CD4-positive, alpha-beta T cell treated with Interleukin-10 for 1 hour (primary cell): ENCODE measurements around the gene RPL3.
A peak's percentile ranks its signal among the peaks of the same experiment; 100 is the strongest.
"Not testable (repeated sequence)": the region's sequence is repeated elsewhere in the genome, so short reads cannot be mapped to it uniquely, and the experiment has no call there.

Source experiments
- DNase-seq: peaks from one replicate; pipeline ENCODE4 v3.0.0-alpha.2; 2020

RPL3 gene

DNA sequence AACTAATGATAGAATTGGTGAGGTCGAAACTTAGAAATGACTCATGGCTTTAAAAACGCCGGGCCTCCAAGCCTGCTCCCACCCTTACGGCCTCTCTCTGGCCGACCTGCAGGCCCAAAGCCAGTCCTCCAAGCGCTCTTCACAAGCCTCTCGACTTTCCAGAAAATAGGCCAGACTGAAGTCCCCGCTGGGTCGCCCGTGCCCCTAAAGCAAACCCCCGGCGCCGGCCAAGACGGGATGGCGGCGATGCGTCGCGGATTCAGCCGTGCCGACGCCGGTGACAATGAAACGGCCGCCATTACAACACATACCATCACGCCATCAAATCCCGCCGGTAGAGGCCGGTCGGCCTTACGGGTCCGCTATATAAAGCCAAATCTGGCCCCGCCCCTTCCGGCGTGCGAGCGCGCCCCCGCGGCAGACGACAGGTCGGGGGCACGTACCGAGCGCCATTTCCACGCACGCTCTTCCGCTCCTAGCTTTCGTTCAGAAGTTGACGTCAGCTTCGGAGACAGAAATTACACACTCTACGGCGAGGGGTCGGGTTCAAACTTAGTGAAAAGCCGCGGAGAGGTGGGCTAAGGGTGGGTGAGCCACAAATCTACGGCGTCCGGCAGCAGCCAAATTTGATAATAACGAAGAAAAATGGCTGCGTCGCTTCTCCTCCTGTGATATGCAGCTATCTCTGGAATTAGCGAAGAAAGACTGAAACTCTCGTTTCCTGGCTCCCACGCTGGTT, at the start of gene RPL3:
RPL3 (minus strand) TSS at position 340 of the 739 bp plus-strand sequence; CDS start at position 314, 26 bp downstream.
- peak; percentile 98 for DNase-seq

DNA sequence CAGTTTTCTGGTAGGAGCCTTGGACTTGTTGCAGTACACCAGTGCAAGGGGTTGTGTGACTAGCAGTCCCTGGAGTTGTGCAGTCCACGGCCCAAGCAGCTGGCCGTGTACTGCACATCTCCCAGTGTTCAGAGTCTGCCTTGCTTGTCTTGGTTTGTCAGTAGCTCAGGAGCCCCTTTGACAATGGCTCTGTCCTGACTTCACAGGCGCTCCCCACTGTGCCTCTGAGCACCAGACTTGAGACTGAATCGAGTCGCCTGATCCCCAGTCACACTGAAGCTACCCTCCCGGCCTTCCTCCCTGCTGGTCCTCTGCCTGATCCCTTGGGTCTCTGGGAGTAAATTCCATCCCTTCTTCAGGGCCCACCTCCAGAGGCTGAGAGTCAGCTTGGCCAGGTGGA, 49.8 kb upstream of the RPL3 start:
- DNase-seq = no peak

GRCh38 chr22:39368461-39368911, 49.1 kb upstream of the RPL3 start:
- no peak for DNase-seq

DNA sequence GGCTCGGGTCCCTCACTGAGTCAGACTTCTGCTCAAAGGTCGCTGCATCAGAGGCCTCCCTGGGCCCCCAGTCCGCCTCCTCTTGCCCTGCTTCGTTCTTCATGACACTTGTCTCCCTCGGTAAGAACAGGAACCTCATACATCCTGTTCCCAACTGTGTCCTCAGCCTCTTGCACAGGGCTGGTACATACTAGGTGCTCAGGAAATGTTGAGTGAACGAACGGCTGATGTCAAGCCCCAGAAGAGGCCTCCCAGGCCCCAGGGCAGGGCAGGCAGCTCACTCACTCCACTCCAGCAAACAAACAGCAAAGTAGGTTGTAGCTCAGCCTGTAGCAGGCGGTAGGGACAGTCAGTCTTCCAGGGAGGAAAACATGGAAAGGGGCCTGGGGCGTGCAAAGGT, 47.6 kb upstream of the RPL3 start:
- DNase-seq = no peak

DNA sequence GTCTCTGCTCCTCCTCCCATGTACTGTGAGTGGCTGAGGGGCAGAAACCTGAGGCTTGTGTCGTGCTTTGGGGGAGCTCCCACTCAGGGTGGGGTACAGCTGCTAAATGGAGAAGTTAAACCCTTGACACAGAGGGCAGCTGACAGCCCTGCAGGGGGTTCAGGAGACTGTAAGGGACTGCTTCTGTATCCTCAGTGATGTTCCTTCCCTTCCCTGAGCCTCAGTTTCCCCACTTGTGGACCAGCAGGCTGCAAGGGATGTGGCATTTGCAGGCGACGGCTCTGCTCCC, 46.0 kb upstream of the RPL3 start:
- no peak for DNase-seq

DNA sequence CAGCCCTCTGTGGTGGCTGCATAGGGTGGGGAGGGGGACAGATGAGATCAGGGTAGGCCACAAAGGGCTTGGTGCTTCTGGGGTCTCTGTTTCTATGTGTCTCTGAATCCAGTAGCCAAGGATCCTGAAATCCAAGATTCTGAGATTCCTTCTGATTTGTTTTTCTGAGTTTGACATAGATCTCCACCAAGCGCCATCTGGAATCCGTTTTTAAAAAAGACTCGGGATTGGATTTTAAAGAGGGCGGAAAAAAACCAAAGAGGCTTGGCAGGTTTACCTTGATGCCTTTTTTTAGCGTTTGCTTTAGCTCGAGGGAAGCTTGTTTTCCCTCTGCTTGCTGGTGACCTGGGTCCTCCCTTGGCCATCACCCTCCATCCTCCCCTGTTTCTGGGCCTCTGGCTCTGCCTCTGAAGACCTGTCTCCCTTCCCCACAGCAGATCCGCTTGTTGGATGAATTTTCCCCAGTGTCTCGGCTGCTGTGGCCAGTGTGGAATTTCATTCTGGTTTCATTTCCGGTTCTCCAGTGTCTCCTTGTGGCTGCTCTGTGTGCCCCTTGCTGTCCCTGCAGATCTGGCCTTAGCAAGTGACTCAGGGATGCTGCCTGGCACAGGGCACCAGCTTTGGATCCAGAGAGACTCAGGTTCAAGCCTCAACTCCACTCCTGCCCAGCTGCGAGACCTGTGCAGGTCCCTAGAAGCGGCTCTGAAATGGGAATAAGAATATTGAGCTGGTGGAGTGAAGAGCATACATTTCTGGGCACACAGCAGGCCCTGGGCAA, 45.5 kb upstream of the RPL3 start:
- DNase-seq = no peak

GRCh38 chr22:39363751-39364515, 44.5 kb upstream of the RPL3 start:
- no peak for DNase-seq

- no peak for DNase-seq
Measured at GRCh38 chr22:39362932-39363331, 43.5 kb upstream of the RPL3 start.

DNA sequence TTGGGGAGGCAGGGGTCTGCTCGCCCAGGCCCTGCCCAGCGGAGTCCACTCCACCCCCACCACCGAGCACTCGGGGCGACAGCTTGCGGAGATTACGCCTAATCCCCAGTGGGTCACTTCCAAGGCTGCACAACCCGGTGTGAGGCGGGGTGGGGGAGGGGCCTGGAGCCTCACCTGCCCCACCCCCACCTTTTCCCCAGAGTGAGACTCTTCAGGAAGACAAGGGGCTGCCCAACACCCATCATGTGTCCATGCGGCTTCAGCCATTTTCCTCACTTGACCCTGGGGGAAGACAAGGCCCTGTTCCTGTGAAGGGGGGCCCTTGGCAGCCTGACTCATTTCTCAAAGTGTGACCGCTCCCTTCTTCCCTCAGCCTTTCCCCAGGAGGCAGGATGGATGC, 42.8 kb upstream of the RPL3 start:
- DNase-seq = no peak

DNA sequence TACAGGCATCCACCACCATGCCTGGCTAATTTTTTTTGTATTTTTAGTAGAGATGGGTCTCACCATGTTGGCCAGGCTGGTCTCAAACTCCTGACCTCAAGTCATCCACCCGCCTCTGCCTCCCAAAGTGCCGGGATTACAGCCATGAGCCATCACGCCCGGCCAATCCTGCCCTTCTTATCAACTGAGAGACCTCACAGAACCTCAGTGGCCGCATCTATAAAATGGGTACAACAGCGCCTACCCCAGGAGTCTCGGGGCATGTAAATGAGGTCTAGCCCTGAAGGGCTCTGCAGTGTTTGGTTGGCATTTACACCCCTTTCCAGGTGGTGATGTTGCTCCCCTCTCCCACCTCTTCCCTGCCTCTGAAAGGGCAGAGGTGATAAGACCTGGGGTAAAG, 42.1 kb upstream of the RPL3 start:
- DNase-seq = no peak

GRCh38 chr22:39360674-39361413, 41.4 kb upstream of the RPL3 start:
- DNase-seq = no peak

GRCh38 chr22:39360242-39360641, 40.8 kb upstream of the RPL3 start:
- DNase-seq = no peak

- DNase-seq = no peak
Measured at GRCh38 chr22:39359659-39360195, 40.3 kb upstream of the RPL3 start.

DNA sequence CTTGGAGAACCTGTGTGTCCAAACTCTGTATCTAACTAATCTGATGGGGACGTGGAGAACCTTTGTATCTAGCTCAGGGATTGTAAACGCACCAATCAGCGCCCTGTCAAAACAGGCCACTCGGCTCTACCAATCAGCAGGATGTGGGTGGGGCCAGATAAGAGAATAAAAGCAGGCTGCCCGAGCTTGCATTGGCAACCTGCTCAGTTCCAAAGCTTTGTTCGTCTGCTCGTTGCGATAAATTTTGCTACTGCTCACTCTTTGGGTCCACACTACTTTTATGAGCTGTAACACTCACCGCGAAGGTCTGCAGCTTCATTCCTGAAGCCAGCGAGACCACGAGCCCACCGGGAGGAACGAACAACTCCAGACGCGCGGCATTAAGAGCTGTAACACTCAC, 38.8 kb upstream of the RPL3 start:
- not testable (repeated sequence) for DNase-seq

DNA sequence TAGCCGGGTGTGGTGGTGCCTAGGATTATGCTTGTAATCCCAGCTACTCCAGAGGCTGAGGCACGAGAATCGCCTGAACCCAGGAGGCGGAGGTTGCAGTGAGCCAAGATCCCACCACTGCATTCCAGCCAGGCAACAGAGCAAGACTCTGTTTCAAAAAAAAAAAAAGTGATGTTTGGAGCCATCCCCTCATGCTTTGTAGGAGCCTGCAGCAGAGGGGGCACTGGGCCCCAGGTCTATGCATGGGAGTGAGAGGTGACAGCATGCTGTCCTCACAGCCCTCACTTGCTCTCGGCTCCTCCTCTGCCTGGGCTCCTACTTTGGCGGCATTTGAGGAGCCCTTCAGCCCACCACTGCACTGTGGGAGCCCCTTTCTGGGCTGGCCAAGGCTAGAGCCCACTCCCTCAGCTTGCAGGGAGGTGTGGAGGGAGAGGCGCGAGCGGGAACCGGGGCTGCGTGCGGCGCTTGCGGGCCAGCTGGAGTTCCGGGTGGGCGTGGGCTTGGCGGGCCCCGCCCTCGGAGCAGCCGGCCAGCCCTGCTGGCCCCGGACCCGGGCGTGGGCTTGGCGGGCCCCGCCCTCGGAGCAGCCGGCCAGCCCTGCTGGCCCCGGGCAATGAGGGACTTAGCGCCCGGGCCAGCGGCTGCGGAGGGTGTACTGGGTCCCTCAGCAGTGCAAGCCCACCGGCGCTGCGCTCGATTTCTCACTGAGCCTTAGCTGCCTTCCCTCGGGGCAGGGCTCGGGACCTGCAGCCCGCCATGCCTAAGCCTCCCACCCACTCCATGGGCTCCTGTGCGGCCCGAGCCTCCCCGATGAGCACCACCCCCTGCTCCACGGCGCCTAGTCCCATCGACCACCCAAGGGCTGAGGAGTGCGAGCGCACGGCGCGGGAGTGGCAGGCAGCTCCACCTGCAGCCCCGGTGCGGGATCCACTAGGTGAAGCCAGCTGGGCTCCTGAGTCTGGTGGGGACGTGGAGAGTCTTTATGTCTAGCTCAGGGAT, 38.0 kb upstream of the RPL3 start:
- not testable (repeated sequence) for DNase-seq

GRCh38 chr22:39356464-39356863, 37.0 kb upstream of the RPL3 start:
- DNase-seq = no peak

DNA sequence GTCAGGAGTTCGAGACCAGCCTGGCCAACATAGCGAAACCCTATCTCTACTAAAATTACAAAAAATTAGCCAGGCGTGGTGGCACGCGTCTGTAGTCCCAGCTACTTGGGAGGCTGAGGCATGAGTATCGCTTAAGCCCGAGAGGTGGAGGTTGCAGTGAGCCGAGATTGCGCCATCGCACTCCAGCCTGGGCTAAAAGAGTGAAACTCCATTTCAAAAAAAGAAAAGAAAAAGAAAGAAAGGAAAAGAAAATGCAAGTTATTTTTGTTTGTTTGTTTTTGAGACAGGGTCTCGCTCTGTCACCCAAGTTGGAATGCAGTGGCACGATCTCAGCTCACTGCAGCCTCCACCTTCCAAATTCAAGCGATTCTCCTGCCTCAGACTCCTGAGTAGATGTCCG, 36.4 kb upstream of the RPL3 start:
- not testable (repeated sequence) for DNase-seq

DNA sequence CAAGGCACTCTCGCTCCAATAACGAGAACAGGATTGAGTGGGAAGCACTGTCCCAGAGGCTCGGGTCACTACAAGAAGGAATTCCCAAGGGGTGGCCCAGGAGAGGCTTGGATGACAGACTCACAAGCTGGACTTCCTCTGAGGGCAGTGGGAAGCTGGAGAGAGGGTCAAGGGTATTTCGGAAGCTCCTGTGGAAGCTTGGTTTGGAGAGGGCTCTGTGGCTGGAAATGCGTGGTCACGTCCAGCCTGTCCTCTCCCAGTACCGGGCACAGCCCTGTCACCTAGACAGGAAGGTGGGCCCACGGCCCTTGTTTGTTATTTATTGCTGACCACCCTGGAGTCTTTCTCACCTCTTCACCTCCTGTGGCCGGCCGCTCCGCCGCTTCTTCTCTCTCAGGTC, 35.7 kb upstream of the RPL3 start:
- no peak for DNase-seq

- peak; percentile 18 for DNase-seq
Measured at GRCh38 chr22:39353346-39353745, 33.9 kb upstream of the RPL3 start.

GRCh38 chr22:39352306-39352891, 33.0 kb upstream of the RPL3 start:
- no peak for DNase-seq

DNA sequence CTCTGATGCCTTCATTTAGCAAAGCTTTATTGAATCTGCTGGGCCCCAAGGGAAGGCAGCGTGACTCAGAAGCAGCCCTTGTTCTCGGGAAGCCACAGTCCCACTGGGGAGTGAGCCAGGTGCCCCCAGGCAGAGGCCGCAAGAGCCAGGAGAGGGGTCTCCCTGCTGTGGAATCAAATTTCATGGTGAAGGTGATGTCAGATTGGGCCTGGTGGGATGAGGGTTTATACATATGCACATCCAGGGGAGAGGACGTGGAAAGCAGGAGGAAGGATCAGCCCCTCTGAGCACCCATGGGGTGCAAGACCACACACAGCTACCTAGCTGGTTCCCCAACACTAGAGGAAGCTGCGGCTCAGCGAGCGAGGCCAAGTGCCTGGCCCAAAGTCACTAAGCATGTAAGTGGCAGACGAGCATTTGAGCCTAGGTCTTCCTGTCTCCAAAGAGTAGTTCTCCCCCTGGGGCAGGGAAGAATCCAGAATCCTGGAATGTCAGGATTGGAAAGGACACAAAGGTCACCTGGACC, 32.3 kb upstream of the RPL3 start:
- no peak for DNase-seq
